GM13977 (cell line): ENCODE data around the gene C2CD2.
"Not testable (repeated sequence)": the region's sequence is repeated elsewhere in the genome, so short reads cannot be mapped to it uniquely, and the experiment has no call there.

Experiments
- DNase-seq: peaks from one replicate; pipeline ENCODE4 v3.0.0; 2012; ENCODE audit warnings: low spot score
- CTCF ChIP-seq: IDR thresholded peaks from 2 replicates; pipeline ENCODE4 v1.5.1; 2012; ENCODE audit warnings: mild to moderate bottlenecking, control low read depth; ENCODE audit not compliant: insufficient read depth; ENCODE audit errors: extremely low read depth, missing control alignments
- in situ Hi-C: fragments of 300-500 bp; cut with MboI; formaldehyde crosslinking; loops from one replicate; pipeline ENCODE4 v1.12.0; 2022; ENCODE audit warnings: low sequenced_read_pairs, low pct_unique_long_range_greater_than_20kb, mixed read lengths, inconsistent platforms; ENCODE audit not compliant: unreplicated experiment

C2CD2 gene

GRCh38 chr21:41952568-41953248 lies 1.1 kb downstream of the C2CD2 start:
- in situ Hi-C loops, result no loop called here
- no peak for DNase-seq
- no peak for TF ChIP-seq CTCF

GRCh38 chr21:41951876-41952567 lies 1.8 kb downstream of the C2CD2 start:
- in situ Hi-C loops, result no loop called here
- DNase-seq, result no peak
- TF ChIP-seq CTCF, result no peak

GRCh38 chr21:41950941-41951351 lies 2.9 kb downstream of the C2CD2 start:
- in situ Hi-C loops, result no loop called here
- no peak for DNase-seq

DNA sequence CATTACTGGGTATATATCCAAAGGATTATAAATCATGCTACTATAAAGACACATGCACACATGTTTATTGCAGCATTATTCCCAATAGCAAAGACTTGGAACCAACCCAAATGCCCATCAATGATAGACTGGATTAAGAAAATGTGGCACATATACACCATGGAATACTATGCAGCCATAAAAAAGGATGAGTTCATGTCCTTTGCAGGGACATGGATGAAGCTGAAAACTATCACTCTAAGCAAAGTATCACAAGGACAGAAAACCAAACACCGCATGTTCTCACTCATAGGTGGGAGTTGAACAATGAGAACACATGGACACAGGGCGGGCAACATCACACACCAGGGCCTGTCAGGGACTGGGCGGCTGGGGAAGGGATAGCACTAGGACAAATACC lies 4.2 kb downstream of the C2CD2 start:
- DNase-seq, in situ Hi-C loops: not testable (repeated sequence)

More at GRCh38 chr21:41950941-41951351, 2.9 kb downstream of the C2CD2 start:
- no peak for TF ChIP-seq CTCF

- TF ChIP-seq CTCF, result no peak
- in situ Hi-C loops, result no loop called here
- no peak for DNase-seq
These were observed 4.9 kb downstream of the C2CD2 start for GRCh38 chr21:41948901-41949300.

DNA sequence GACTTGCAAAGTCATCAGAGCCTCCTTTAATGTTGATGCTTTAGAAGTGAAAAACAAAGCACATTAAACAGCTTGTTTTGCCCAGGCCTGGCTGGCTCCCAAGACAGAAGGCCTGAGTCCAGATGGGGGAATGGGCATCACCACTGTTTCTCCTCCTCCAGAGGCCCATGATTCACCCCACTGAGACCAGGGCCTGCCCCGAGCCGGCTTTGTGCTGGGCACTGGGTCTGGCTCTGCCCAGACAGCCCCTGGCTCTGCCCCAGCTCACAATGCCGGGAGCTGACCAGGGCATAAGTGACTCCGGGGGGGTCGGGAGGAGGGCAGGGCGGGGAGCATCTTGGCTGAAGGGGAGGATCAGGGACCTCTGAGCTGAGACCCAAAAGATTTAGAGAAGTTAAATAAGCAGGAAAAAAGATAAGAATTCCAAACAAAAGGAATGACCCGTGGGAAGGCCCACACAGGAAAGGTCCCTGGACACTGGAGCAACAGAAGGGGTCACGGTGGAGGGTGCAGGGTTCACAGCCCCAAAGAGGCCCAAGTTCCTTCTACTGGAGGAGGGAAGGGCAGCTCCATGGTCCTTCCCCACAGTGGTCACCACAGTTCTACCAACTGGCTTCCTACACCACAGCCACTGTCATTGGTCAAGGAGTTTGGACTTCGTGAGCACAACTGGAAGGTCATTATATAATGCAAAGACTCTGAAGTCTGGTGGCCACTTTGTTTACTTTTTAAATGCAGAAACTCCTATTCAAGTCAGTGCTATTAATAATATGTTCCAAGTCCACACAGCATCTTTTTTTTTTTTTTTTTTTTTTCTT lies 5.5 kb downstream of the C2CD2 start:
- in situ Hi-C loops, result no loop called here
- no peak for DNase-seq
- TF ChIP-seq CTCF, result no peak
